Measurements from ENCODE around the gene HOATZ. TPM values are rescaled to one million over a fixed set of nuclear protein-coding genes. Genes with fewer than 3 reads are reported as not detected.
A peak's percentile ranks its signal among the peaks of the same experiment; 100 is the strongest.

Gene HOATZ
- total and polyA plus RNA-seq, 2 experiments from 2014 or later = not detected

DNA sequence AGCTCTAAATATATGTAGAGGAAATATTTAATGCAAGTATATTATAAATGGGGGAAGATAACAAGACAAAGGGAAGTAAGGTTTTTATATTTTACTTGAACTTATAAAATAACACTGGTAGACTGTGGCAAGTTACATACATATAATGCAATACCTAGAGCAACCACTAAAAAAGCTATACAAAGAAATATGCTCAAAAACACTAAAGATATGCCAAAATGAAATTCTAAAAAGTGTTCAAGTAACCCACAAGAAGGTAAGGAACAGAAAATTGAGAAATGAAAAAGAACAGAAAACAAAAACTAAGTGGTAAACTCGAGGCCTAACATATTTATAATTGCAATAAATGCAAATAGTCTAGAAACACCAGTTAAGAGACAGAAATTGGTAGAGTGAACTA, 34.9 kb upstream of the HOATZ start:
- Histone ChIP-seq H3K27me3 (replicated peaks; ENCODE audit: insufficient read depth) (no peaks in the 10 kb centered on the region), H4K20me1 (ENCODE audit: insufficient read depth) (no peaks in the 10 kb centered on the region), H3K9me2 (ENCODE audit: insufficient read depth) (no peaks in the 10 kb centered on the region), H3K9me3 (ENCODE audit: low read depth) (no peaks in the 10 kb centered on the region), H3K4me3 (no peak overlapping the region), H2AFZ (no peak overlapping the region), H3K36me3 (ENCODE audit: low read depth) (no peaks in the 10 kb centered on the region), H3K27ac (no peak overlapping the region), H3K79me2 (ENCODE audit: insufficient read depth) (no peaks in the 10 kb centered on the region), H3F3A (ENCODE audit: insufficient read depth) (peaks cover 23% of the 10 kb centered on the region), H3K4me1 (ENCODE audit: insufficient read depth) (peaks cover 12% of the 10 kb centered on the region; the same call in 1 of the 2 replicates), H3K9ac (no peak overlapping the region), H3K4me2 (ENCODE audit: unreplicated experiment) (no peak overlapping the region)
- 77 to 83% methylated on average over 1 of the region's 1 CpG for WGBS, 2 experiments (ENCODE audit: low coverage in 1 of 2, low lambda C conversion rate in 2 of 2, missing lambda C conversion rate in 2 of 2)
- no peak for DNase-seq
- TF ChIP-seq EZH2 (IDR thresholded peaks at IDR 0.05; ENCODE audit: insufficient read depth, poor library complexity, severe bottlenecking) (no peak), EZH2phosphoT487 (IDR thresholded peaks at IDR 0.05; ENCODE audit: insufficient read depth, low read depth) (no peak)
- in situ Hi-C loops (cut with MboI) = no loop called here

DNA sequence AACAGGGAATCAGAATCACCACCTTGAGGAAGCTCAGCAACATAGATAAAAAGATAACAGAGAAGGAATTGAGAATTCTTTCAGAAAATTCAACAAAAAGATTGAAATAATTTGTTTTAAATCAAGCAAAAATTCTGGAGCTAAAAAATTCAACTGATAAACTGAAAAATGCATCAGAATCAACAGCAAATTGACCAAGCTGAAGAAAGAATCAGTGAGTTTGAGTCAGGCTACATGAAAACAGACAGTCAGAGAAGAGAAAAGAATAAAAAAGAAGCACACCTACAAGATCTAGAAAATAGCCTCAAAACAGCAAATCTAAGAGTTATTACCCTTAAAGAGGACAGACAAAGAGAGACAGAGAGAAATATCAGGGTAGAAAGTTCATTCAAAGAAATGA, 31.1 kb upstream of the HOATZ start:
- H3K27ac ChIP-seq = no peak overlapping the region
- no peak overlapping the region for H3K4me3 ChIP-seq
- H3K79me2 ChIP-seq (ENCODE audit: insufficient read depth) = no peaks in the 10 kb centered on the region
- in situ Hi-C loops (cut with MboI) = no loop called here
- H3K9me3 ChIP-seq (ENCODE audit: low read depth) = peaks cover 3% of the 10 kb centered on the region
- no peaks in the 10 kb centered on the region for H4K20me1 ChIP-seq (ENCODE audit: insufficient read depth)
- no peak for DNase-seq
- H3K4me1 ChIP-seq (ENCODE audit: insufficient read depth) = no peaks in the 10 kb centered on the region
- H3K4me2 ChIP-seq (ENCODE audit: unreplicated experiment) = no peak overlapping the region
- no peaks in the 10 kb centered on the region for H3K27me3 ChIP-seq (replicated peaks; ENCODE audit: insufficient read depth)
- TF ChIP-seq EZH2 (IDR thresholded peaks at IDR 0.05; ENCODE audit: insufficient read depth, poor library complexity, severe bottlenecking) = no peak
- no peak for TF ChIP-seq EZH2phosphoT487 (IDR thresholded peaks at IDR 0.05; ENCODE audit: insufficient read depth, low read depth)
- no peak overlapping the region for H2AFZ ChIP-seq
- H3F3A ChIP-seq (ENCODE audit: insufficient read depth) = peaks cover 12% of the 10 kb centered on the region; the same call in 1 of the 2 replicates
- no peak overlapping the region for H3K9ac ChIP-seq
- H3K36me3 ChIP-seq (ENCODE audit: low read depth) = no peaks in the 10 kb centered on the region
- H3K9me2 ChIP-seq (ENCODE audit: insufficient read depth) = no peaks in the 10 kb centered on the region

DNA sequence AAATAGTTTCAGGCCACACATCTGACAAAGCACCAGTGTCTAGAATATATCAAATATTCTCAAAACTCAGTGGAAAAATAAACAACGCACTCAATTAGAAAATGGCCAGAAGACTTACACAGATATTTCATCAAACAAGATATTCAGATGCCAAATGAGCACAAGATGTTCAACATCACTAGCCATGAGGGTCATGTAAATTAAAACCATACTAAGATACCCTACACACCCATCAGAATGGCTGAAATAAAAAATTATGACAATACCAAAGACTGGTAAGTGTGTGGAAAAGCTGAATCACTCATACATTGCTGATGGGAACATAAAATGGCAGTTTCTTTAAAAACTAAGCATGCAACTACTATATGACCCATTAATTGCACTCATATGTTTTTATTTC, 24.1 kb upstream of the HOATZ start:
- peak; percentile 7 for DNase-seq
- Histone ChIP-seq H3K4me1 (ENCODE audit: insufficient read depth) (no peaks in the 10 kb centered on the region), H3K9me3 (ENCODE audit: low read depth) (peaks cover 3% of the 10 kb centered on the region), H3K27me3 (replicated peaks; ENCODE audit: insufficient read depth) (no peaks in the 10 kb centered on the region), H3K27ac (no peak overlapping the region), H3K79me2 (ENCODE audit: insufficient read depth) (no peaks in the 10 kb centered on the region), H3K9ac (no peak overlapping the region), H3K36me3 (ENCODE audit: low read depth) (no peaks in the 10 kb centered on the region), H2AFZ (no peak overlapping the region), H3K4me3 (no peak overlapping the region), H4K20me1 (ENCODE audit: insufficient read depth) (no peaks in the 10 kb centered on the region), H3F3A (ENCODE audit: insufficient read depth) (no peaks in the 10 kb centered on the region), H3K9me2 (ENCODE audit: insufficient read depth) (no peaks in the 10 kb centered on the region), H3K4me2 (ENCODE audit: unreplicated experiment) (no peak overlapping the region)
- in situ Hi-C loops (cut with MboI) = no loop called here
- TF ChIP-seq EZH2phosphoT487 (IDR thresholded peaks at IDR 0.05; ENCODE audit: insufficient read depth, low read depth) = no peak
- no peak for TF ChIP-seq EZH2 (IDR thresholded peaks at IDR 0.05; ENCODE audit: insufficient read depth, poor library complexity, severe bottlenecking)
- WGBS, 2 experiments (ENCODE audit: low coverage in 1 of 2, low lambda C conversion rate in 2 of 2, missing lambda C conversion rate in 2 of 2) = 11 to 23% methylated on average over 1 of the region's 1 CpG

DNA sequence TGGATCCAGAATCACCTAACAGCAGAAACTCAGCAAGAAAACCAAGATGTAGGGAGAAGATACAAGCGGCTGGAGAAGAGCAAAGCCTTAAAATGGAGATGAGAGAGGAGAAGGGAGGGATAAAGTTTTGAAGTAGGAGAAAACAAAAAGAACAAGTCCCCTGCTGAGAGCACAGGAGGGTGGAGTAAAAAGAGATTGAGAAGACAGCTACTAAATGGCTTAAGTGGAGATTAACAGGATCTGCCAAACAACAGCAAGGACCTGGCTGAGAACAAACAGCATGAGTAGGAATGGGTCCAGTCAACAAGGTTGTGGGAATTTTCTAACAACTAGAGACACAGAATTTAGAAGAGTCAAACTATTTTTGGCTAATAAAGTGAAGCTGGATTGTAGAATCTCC, 20.5 kb upstream of the HOATZ start:
- H2AFZ ChIP-seq = no peak overlapping the region
- no peak overlapping the region for H3K4me3 ChIP-seq
- in situ Hi-C loops (cut with MboI) = no loop called here
- H3K27ac ChIP-seq = no peak overlapping the region
- no peaks in the 10 kb centered on the region for H3K9me3 ChIP-seq (ENCODE audit: low read depth)
- TF ChIP-seq EZH2phosphoT487 (IDR thresholded peaks at IDR 0.05; ENCODE audit: insufficient read depth, low read depth) (no peak), EZH2 (IDR thresholded peaks at IDR 0.05; ENCODE audit: insufficient read depth, poor library complexity, severe bottlenecking) (no peak)
- H3K9me2 ChIP-seq (ENCODE audit: insufficient read depth) = no peaks in the 10 kb centered on the region
- no peak overlapping the region for H3K4me2 ChIP-seq (ENCODE audit: unreplicated experiment)
- no peaks in the 10 kb centered on the region for H3F3A ChIP-seq (ENCODE audit: insufficient read depth)
- H3K9ac ChIP-seq = no peak overlapping the region
- H3K36me3 ChIP-seq (ENCODE audit: low read depth) = no peaks in the 10 kb centered on the region
- no peaks in the 10 kb centered on the region for H4K20me1 ChIP-seq (ENCODE audit: insufficient read depth)
- 47 to 54% methylated on average over 1 of the region's 1 CpG for WGBS, 2 experiments (ENCODE audit: low coverage in 1 of 2, low lambda C conversion rate in 2 of 2, missing lambda C conversion rate in 2 of 2)
- H3K27me3 ChIP-seq (replicated peaks; ENCODE audit: insufficient read depth) = no peaks in the 10 kb centered on the region
- no peak for DNase-seq
- H3K79me2 ChIP-seq (ENCODE audit: insufficient read depth) = no peaks in the 10 kb centered on the region
- H3K4me1 ChIP-seq (ENCODE audit: insufficient read depth) = no peaks in the 10 kb centered on the region

DNA sequence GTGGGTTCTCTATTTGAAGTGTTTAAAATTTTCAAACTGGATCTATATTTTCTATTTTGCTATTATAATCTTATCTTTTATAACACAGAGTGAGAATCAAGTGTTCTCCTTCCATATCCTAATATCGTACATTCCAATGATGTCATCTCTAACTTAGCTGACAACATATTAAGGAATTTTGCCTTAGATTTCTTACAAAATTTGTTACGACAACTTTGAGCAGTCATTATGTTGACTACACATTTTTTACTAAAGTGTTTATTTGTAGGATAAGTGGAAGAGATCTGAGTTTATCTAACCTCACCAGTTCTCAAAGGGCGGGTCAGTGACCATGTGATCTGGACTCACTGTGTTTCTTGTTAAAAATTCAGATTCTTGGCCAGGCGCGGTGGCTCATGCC, 15.1 kb upstream of the HOATZ start:
- DNase-seq = peak; percentile 10
- in situ Hi-C loops (cut with MboI) = no loop called here

More for the DNA sequence above, 15.1 kb upstream of the HOATZ start:
- Histone ChIP-seq H3F3A (ENCODE audit: insufficient read depth) (no peaks in the 10 kb centered on the region), H3K4me2 (ENCODE audit: unreplicated experiment) (no peak overlapping the region), H3K4me3 (no peak overlapping the region), H4K20me1 (ENCODE audit: insufficient read depth) (no peaks in the 10 kb centered on the region), H3K9me3 (ENCODE audit: low read depth) (no peaks in the 10 kb centered on the region), H3K9me2 (ENCODE audit: insufficient read depth) (no peaks in the 10 kb centered on the region; the same call in 1 of the 2 replicates), H3K79me2 (ENCODE audit: insufficient read depth) (no peaks in the 10 kb centered on the region), H3K27me3 (replicated peaks; ENCODE audit: insufficient read depth) (no peaks in the 10 kb centered on the region), H3K9ac (no peak overlapping the region), H3K27ac (no peak overlapping the region), H2AFZ (no peak overlapping the region), H3K4me1 (ENCODE audit: insufficient read depth) (no peaks in the 10 kb centered on the region), H3K36me3 (ENCODE audit: low read depth) (no peaks in the 10 kb centered on the region)
- 78 to 79% methylated on average over 5 of the region's 5 CpGs for WGBS, 2 experiments (ENCODE audit: low coverage in 1 of 2, low lambda C conversion rate in 2 of 2, missing lambda C conversion rate in 2 of 2)
- TF ChIP-seq EZH2 (IDR thresholded peaks at IDR 0.05; ENCODE audit: insufficient read depth, poor library complexity, severe bottlenecking) (no peak), EZH2phosphoT487 (IDR thresholded peaks at IDR 0.05; ENCODE audit: insufficient read depth, low read depth) (no peak)
